Large intestine (tissue), 3 donors: Measurements from ENCODE around the gene POU3F1. TPM values are rescaled to one million over a fixed set of nuclear protein-coding genes. Genes with fewer than 3 reads are reported as not detected.

Experiments used
- DNase-seq, 2 donors: peaks; one replicate each; pipeline versions ENCODE4 v3.0.0 to v3.0.0-alpha.2; 2013
- H3K27ac ChIP-seq: one replicate; pipeline ENCODE4 v1.5.1; 2013; ENCODE audit warnings: low read length
- H3K27me3 ChIP-seq: 2 replicates; pipeline ENCODE4 v1.6.1; 2013; ENCODE audit warnings: low read length; ENCODE audit not compliant: control insufficient read depth, insufficient read depth
- H3K36me3 ChIP-seq: 2 replicates; pipeline ENCODE4 v1.6.1; 2013; ENCODE audit warnings: low read length; ENCODE audit not compliant: control insufficient read depth, insufficient read depth
- H3K4me1 ChIP-seq: one replicate; pipeline ENCODE4 v1.6.1; 2013; ENCODE audit warnings: low read length; ENCODE audit not compliant: control insufficient read depth, insufficient read depth
- H3K4me3 ChIP-seq: one replicate; pipeline ENCODE4 v1.5.1; 2013; ENCODE audit warnings: low read length
- H3K9me3 ChIP-seq: one replicate; pipeline ENCODE4 v1.6.1; 2013; ENCODE audit warnings: mild to moderate bottlenecking, low read depth, low read length, moderate library complexity; ENCODE audit not compliant: control insufficient read depth
- WGBS: methylation state at CpG from one replicate; pipeline ENCODE4 v1.1.5; 2013; ENCODE audit warnings: low lambda C conversion rate; ENCODE audit not compliant: insufficient coverage; 5-methylcytosine and 5-hydroxymethylcytosine counted together
- polyA plus RNA-seq: library from polyadenylated mRNA; unstranded; fragments of 120-200 nt; gene quantifications from one replicate; pipeline ENCODE4 v1.2.1, GENCODE V29; 2013

Gene POU3F1
- polyA plus RNA-seq, 1 donor = 0.06 TPM

GRCh38 chr1:37995751-37996345, 50.7 kb downstream of the POU3F1 start:
- WGBS = no CpG with 5 or more reads among the region's 46 CpGs
- peaks cover 31% of the 10 kb centered on the region for H3K4me1 ChIP-seq
- peak; percentile 60 to 82 for DNase-seq
- peaks cover 19% of the 10 kb centered on the region for H3K36me3 ChIP-seq
- no peaks in the 10 kb centered on the region for H3K9me3 ChIP-seq
- H3K27me3 ChIP-seq = no peaks in the 10 kb centered on the region
- peak overlapping the region; percentile 75 for H3K27ac ChIP-seq
- peak overlapping the region; percentile 44 for H3K4me3 ChIP-seq

GRCh38 chr1:37994886-37995566, 51.6 kb downstream of the POU3F1 start:
- Histone ChIP-seq H3K9me3 (no peaks in the 10 kb centered on the region), H3K4me3 (peak overlapping the region; percentile 44), H3K36me3 (peaks cover 19% of the 10 kb centered on the region), H3K27me3 (no peaks in the 10 kb centered on the region), H3K4me1 (peaks cover 22% of the 10 kb centered on the region), H3K27ac (peak overlapping the region; percentile 75)
- DNase-seq = peak in 1 of 2 donors; percentile 37
- WGBS = 52% methylated on average over 4 of the region's 11 CpGs

Other genes starting within 250 kb of the POU3F1 start
- 35.2 TPM for gene C1orf122, start 239.0 kb downstream of the POU3F1 start, polyA plus RNA-seq
- 14.7 TPM for gene YRDC, start 238.6 kb downstream of the POU3F1 start, polyA plus RNA-seq
- gene MTF1, start 187.2 kb downstream of the POU3F1 start, polyA plus RNA-seq = 6.0 TPM
- gene INPP5B, start 99.7 kb downstream of the POU3F1 start, polyA plus RNA-seq = 18.8 TPM
- 49.9 TPM for gene SF3A3, start 56.8 kb downstream of the POU3F1 start, polyA plus RNA-seq
- gene FHL3, start 41.3 kb downstream of the POU3F1 start, polyA plus RNA-seq = 11.3 TPM
- 39.0 TPM for gene UTP11, start 34.1 kb downstream of the POU3F1 start, polyA plus RNA-seq